ENCODE measurements around the gene GNAI3. TPM values are rescaled to one million over a fixed set of nuclear protein-coding genes. Genes with fewer than 3 reads are reported as not detected.

GNAI3 gene
- total and polyA plus RNA-seq, 2 of the 8 experiments (the other 6 are each of a cell fraction or from before 2014, with no cell fraction given), result 4.0 to 9.8 TPM

DNA sequence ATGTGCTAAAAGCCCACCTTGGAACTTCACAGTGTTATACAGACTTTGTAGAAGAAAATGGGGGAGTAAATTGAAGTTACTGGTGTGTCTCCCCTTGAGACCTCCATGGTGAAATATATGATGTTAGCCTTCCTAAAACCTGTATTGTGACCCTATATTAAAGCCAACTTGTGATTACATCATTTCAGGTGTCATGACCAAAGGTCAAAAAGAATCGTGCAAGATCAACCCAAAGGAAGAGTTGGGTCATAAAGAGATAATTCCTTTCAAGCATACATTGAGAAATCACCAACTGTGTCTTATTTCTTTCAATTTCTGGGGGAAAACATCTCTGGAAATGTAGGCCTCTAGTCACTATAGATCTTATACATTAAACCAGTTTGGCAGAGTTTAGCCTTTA, 36.4 kb downstream of the GNAI3 start:
- no peaks in the 10 kb centered on the region for H3K23me2 ChIP-seq (ENCODE audit: low read depth, low read length)
- H3K36me3 ChIP-seq (ENCODE audit: control insufficient read depth in 2 of 4, insufficient read depth in 4 of 4, low read length in 3 of 4), result peaks cover 3 to 62% (median 25%) of the 10 kb centered on the region in 4 experiments
- H2AK5ac ChIP-seq (ENCODE audit: low read depth, low read length), result no peak overlapping the region
- no peak overlapping the region for H2BK15ac ChIP-seq (ENCODE audit: low read length)
- no peak overlapping the region for H4K5ac ChIP-seq (ENCODE audit: insufficient read length, low read depth, low read length)
- no peak overlapping the region for H2BK120ac ChIP-seq (replicated peaks; ENCODE audit: low read depth, low read length)
- no peak overlapping the region for H3K23ac ChIP-seq (ENCODE audit: insufficient read length)
- H2BK20ac ChIP-seq (ENCODE audit: low read length), result no peak overlapping the region
- H2AFZ ChIP-seq (ENCODE audit: low read length), result no peak overlapping the region
- H3K79me2 ChIP-seq (ENCODE audit: control insufficient read depth in 1 of 2, insufficient read depth in 2 of 2, low read length in 2 of 2), result no peaks in the 10 kb centered on the region
- no peak overlapping the region for H2BK12ac ChIP-seq (ENCODE audit: low read depth, low read length)
- no peak for DNase-seq (ENCODE audit: low read depth in 1 of 2, low spot score in 2 of 2)
- no peak for FAIRE-seq
- H3K14ac ChIP-seq (ENCODE audit: insufficient read length), result no peak overlapping the region
- no peak overlapping the region for H2BK5ac ChIP-seq (ENCODE audit: low read depth, low read length)
- H3K27ac ChIP-seq (ENCODE audit: low read depth, low read length), result no peak overlapping the region
- H3K4me1 ChIP-seq (replicated peaks in 1 of 4; ENCODE audit: control insufficient read depth in 3 of 4, insufficient read depth in 4 of 4, low read length in 3 of 4), result no peaks in the 10 kb centered on the region
- H4K91ac ChIP-seq (replicated peaks; ENCODE audit: insufficient read length, low read length), result no peak overlapping the region
- H3K9ac ChIP-seq (replicated peaks in 1 of 4; ENCODE audit: extremely low read depth in 1 of 4, low read depth in 3 of 4, low read length in 3 of 4), result no peak overlapping the region
- H3K18ac ChIP-seq (ENCODE audit: extremely low read depth, low read length), result no peak overlapping the region
- H3K79me1 ChIP-seq (ENCODE audit: low read depth, low read length), result no peaks in the 10 kb centered on the region
- H3K56ac ChIP-seq (replicated peaks; ENCODE audit: insufficient read length, low read depth, low read length), result no peak overlapping the region
- no peaks in the 10 kb centered on the region for H3K27me3 ChIP-seq (replicated peaks in 1 of 4; ENCODE audit: control insufficient read depth in 3 of 4, extremely low read depth in 1 of 4, insufficient read depth in 3 of 4, low read length in 3 of 4)
- no peaks in the 10 kb centered on the region for H3K9me3 ChIP-seq (ENCODE audit: insufficient read depth in 2 of 2, low read depth in 1 of 2, low read length in 1 of 2)
- H4K8ac ChIP-seq (ENCODE audit: extremely low read depth, insufficient read depth, low read length), result no peak overlapping the region
- WGBS, 2 experiments (ENCODE audit: extremely low coverage in 1 of 2, insufficient coverage in 1 of 2, insufficient read length in 1 of 2, insufficient replicate concordance in 2 of 2, low coverage in 1 of 2, low lambda C conversion rate in 2 of 2, missing lambda C conversion rate in 1 of 2), result 96% methylated on average over 1 of the region's 1 CpG; no CpG with 5 or more reads in 1 of the 2 experiments
- no peak overlapping the region for H3K4ac ChIP-seq (replicated peaks; ENCODE audit: insufficient read length, low read depth, low read length)
- H4K20me1 ChIP-seq (replicated peaks in 1 of 2; ENCODE audit: control insufficient read depth in 1 of 2, insufficient read depth in 2 of 2, low read length in 2 of 2), result no peaks in the 10 kb centered on the region
- ChIA-PET POLR2A (ENCODE audit: partially characterized antibody) (no interaction called here), CTCF (ENCODE audit: partially characterized antibody) (no interaction called here)
- H3K4me2 ChIP-seq (ENCODE audit: insufficient read depth in 1 of 2, low read depth in 2 of 2, low read length in 2 of 2), result no peak overlapping the region
- H3K4me3 ChIP-seq (ENCODE audit: extremely low read depth in 1 of 4, insufficient read depth in 2 of 4, low read depth in 3 of 4, low read length in 4 of 4), result no peak overlapping the region
- no peak for TF ChIP-seq SIN3A (conservative IDR thresholded peaks at IDR 0.05 in 1 of 2, IDR thresholded peaks at IDR 0.05 in 1 of 2; ENCODE audit: low read depth in 1 of 2, low read length in 2 of 2)
- no peak for TF ChIP-seq RAD21 (IDR thresholded peaks at IDR 0.05 in 1 of 2, conservative IDR thresholded peaks at IDR 0.05 in 1 of 2; ENCODE audit: low read depth in 2 of 2, low read length in 2 of 2)
- TF ChIP-seq MAFK (IDR thresholded peaks at IDR 0.05; ENCODE audit: low read depth, low read length), result no peak
- TF ChIP-seq, protein P1, sequence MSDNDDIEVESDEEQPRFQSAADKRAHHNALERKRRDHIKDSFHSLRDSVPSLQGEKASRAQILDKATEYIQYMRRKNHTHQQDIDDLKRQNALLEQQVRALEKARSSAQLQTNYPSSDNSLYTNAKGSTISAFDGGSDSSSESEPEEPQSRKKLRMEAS (IDR thresholded peaks at IDR 0.05), result no peak
- no peak for TF ChIP-seq TAF7 (optimal IDR thresholded peaks at IDR 0.05; ENCODE audit: borderline replicate concordance, low read depth, low read length)
- no peak for TF ChIP-seq TBP (IDR thresholded peaks at IDR 0.05; ENCODE audit: low read depth, low read length)
- TF ChIP-seq POU5F1 (IDR thresholded peaks at IDR 0.05; ENCODE audit: low read depth, low read length), result no peak
- TF ChIP-seq, protein P2, sequence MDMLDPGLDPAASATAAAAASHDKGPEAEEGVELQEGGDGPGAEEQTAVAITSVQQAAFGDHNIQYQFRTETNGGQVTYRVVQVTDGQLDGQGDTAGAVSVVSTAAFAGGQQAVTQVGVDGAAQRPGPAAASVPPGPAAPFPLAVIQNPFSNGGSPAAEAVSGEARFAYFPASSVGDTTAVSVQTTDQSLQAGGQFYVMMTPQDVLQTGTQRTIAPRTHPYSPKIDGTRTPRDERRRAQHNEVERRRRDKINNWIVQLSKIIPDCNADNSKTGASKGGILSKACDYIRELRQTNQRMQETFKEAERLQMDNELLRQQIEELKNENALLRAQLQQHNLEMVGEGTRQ (IDR thresholded peaks at IDR 0.05; ENCODE audit: low read length), result no peak
- no peak for TF ChIP-seq EGR1 (IDR thresholded peaks at IDR 0.05; ENCODE audit: borderline replicate concordance, low read depth, low read length)
- no peak for TF ChIP-seq TEAD4 (IDR thresholded peaks at IDR 0.05; ENCODE audit: low read depth, low read length)
- no peak for TF ChIP-seq POLR2AphosphoS5 (IDR thresholded peaks at IDR 0.05; ENCODE audit: low read depth, low read length)
- no peak for TF ChIP-seq BCL11A (IDR thresholded peaks at IDR 0.05; ENCODE audit: low read depth in 2 of 2, low read length in 2 of 2)
- TF ChIP-seq KDM1A (IDR thresholded peaks at IDR 0.05; ENCODE audit: borderline replicate concordance, low read length), result no peak
- TF ChIP-seq KDM5A (IDR thresholded peaks at IDR 0.05; ENCODE audit: low read length), result no peak

All from H1 (cell line).